OCI-LY1 (cell line): ENCODE measurements around the gene CDX2.

Experiments
- EZH2 ChIP-seq: fragments of 200-600 bp; sonication (generic), shearing (Covaris generic); IDR thresholded peaks from 2 replicates; pipeline ENCODE4 v1.8.0; 2017; ENCODE audit warnings: borderline replicate concordance, mixed run types, mild to moderate bottlenecking, antibody characterized with exemption, low read length, moderate library complexity, mixed read lengths
- TF ChIP-seq, protein P1 (sequence below): fragments of 200-600 bp; sonication (generic), shearing (Covaris generic); IDR thresholded peaks from 2 replicates; pipeline ENCODE4 v1.5.1; 2017; ENCODE audit warnings: mild to moderate bottlenecking, antibody characterized with exemption, low read length, moderate library complexity, mixed read lengths

DNA sequence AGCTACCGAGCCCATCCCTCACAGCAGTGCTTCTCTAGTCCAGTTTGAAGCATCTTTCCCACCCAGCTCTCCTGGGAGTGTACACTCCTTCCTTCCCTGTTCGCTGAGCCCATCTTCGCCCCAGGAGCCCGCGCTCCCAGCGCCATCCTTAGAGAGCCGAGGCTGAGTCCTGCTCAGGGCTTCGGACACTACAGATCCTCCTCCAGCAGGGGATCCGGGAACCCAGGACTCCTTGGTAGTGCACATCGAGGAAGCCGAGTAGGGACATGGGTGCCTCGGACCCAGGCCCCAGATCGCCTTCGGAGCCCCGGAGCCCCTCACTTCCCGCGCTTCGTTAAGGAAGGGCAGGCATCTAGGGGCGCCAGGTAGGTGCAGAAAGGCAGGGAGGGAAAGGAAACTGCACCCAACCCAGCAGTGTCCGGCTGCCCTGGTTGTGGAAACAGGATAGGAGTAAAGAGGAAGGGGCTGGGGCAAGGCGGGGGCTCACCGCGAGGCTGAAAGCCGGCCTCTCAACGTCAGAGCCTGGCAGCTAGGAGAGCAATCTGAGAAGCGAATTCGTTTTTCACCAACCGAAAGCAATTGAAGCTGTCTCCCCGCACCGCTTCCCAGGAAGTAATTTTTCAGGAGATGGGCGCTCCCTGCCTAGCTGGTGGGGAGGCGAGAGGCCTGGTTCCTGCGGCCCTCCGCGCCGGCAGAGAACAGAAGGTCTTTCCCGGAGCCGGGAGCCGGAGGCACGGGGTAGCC, 48.3 kb downstream of the CDX2 start:
- TF ChIP-seq, protein P1, sequence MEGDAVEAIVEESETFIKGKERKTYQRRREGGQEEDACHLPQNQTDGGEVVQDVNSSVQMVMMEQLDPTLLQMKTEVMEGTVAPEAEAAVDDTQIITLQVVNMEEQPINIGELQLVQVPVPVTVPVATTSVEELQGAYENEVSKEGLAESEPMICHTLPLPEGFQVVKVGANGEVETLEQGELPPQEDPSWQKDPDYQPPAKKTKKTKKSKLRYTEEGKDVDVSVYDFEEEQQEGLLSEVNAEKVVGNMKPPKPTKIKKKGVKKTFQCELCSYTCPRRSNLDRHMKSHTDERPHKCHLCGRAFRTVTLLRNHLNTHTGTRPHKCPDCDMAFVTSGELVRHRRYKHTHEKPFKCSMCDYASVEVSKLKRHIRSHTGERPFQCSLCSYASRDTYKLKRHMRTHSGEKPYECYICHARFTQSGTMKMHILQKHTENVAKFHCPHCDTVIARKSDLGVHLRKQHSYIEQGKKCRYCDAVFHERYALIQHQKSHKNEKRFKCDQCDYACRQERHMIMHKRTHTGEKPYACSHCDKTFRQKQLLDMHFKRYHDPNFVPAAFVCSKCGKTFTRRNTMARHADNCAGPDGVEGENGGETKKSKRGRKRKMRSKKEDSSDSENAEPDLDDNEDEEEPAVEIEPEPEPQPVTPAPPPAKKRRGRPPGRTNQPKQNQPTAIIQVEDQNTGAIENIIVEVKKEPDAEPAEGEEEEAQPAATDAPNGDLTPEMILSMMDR, result no peak
- no peak for TF ChIP-seq EZH2
